Amniotic stem cell (primary cell): ENCODE data around the gene RBCK1.
A peak's percentile ranks its signal among the peaks of the same experiment; 100 is the strongest.
"Not testable (repeated sequence)": the region's sequence is repeated elsewhere in the genome, so short reads cannot be mapped to it uniquely, and the experiment has no call there.

Experiments
- DNase-seq: peaks from one replicate; lab custom pipeline; 2025; lab: John Stamatoyannopoulos, UW

RBCK1 gene

DNA sequence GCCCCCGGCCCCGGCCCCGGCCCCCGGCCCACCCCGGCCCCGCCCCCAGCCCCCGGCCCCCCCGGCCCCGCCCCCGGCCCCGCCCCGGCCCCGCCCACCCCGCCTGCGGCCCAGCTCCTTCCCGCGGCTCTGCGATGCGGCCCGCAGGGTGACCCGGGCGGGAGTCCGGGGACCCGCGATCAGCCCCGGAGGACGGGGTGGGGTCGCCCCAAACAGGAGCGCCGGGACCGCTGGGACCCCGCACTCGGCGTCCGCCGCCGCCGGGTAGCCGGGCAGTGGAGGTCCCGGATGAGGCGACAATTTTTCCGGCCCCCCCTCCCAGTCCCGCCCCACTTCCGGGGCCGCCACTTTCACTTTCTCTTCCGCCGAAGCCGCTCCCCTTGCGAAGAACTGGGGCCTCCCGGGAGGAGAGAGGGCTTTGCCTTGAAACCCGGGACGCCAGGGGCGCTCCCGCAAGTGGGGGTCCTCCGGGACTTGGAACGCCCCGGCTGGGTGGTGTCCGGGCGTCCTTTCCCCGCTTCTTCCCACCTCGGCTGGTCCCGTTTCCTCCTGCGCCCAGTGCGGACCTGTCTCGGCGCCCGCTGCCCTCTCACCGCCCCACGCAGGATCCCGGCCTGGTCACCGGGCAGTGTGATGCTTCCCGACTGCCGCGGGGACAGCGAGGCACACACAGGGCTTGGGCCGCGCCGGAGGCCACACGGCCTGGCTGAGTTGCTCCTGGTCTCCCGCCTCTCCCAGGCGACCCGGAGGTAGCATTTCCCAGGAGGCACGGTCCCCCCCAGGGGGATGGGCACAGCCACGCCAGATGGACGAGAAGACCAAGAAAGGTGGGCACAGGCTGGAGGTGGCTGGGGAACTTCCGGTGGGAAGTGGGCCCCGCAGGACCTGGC lies at the start of gene RBCK1:
Gene RBCK1 (plus strand): TSS at position 347 of the 890 bp plus-strand sequence. CDS start 459 bp downstream, at position 806.
- peak; percentile 55 for DNase-seq

- DNase-seq, result no peak
Observed at GRCh38 chr20:358891-359555, 49.1 kb upstream of the RBCK1 start.

DNA sequence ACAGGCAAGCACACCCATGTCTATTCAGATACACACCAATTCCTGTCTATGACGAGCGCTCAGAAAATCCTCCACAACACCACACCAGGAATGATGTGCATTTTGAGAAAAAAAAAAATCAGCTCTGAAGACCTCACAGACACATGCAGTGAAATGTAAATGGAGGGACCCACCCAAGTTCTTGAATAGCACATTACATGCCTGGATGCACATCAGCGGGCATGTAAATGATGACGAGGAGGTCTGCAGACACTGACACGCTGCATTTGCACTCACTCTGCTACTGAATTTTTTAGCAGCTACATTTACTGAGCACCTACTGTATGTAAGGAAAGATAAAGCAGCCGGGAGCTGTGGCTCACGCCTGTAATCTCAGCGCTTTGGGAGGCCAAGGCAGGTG lies 46.5 kb upstream of the RBCK1 start:
- DNase-seq, result no peak

GRCh38 chr20:362271-363254 lies 45.5 kb upstream of the RBCK1 start:
- no peak for DNase-seq

- no peak for DNase-seq
Observed at GRCh38 chr20:363319-364078, 44.6 kb upstream of the RBCK1 start.

GRCh38 chr20:364905-365794 lies 42.9 kb upstream of the RBCK1 start:
- no peak for DNase-seq

DNA sequence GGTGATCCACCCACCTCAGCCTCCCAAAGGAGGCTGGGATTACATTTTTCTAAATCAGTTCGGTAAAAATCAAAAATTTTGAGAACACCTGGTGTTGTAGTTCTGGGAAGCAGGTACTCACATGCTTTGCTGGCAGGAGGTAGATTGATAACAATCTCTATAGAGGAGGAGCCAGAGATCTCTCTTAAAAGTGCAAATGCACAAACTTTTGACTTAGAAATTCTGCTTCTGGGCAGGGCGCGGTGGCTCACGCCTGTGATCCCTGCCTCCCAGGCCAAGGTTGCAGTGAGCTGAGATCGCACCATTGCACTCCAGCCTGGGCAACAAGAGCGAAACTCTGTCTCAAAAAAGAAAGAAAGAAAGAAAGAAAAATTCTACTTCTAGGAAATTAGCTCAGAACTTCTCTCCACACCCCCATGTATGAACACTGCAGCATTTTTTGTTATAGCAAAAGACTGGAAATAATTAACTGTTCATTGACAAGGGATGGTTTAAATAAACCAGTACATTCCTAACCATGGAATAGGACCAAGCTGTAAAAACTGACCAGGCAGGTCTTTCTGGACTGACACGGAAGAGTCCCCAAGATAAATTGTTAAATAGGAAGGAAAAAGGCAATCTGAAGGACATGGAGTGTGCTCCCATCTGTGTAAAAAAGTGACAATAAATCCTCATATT lies 41.9 kb upstream of the RBCK1 start:
- no peak for DNase-seq

DNA sequence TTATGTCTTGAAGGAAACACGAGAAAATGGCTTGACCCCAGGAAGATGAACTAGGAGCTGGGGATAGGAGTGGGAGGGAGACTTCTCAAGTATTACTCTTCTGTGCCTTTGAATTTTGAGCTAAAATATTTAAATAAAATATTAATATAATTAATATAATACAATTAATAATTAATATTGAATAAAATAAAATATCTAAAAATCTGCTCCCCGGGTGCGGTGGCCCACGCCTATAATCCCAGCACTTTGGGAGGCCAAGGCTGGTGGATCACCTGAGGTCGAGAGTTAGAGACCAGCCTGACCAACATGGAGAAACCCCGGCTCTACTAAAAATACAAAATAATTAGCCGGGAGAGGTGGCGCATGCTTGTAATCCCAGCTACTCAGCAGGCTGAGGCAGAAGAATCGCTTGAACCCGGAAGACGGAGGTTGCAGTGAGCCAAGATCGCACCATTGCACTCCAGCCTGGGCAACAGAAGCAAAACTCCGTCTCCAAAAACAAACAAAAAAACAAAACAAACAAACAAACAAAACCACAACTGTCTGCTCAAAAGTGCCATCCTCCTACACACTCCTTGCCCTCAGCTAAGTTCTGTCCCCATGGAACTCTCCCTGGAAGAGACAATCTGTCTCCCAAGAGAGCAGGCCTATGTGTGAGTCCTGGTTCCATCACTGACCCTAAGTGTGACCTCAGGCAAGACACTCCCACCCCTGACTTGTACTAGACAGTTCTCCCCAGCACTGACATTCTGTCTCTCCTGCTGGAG lies 41.2 kb upstream of the RBCK1 start:
- no peak for DNase-seq

GRCh38 chr20:367486-367887 lies 40.6 kb upstream of the RBCK1 start:
- no peak for DNase-seq

DNA sequence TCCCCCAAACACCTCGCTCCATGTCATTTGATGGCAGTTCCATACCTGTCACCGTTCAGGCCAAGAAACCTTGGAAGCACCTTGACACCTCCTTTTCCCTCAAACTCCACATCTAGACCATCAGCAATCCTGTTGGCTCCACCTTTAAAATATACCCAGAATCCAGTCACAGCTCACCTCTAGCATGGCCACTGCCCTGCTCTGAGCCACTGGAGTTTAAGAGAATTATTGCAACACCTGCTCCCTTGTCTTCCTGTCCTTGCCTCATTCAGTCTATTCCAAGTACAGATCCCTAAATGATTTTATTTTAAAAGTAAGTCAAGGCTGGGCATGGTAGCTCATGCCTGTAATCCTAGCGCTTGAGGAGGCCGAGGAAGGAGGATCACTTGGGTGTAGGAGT lies 39.2 kb upstream of the RBCK1 start:
- DNase-seq, result no peak

GRCh38 chr20:370151-370600 lies 37.9 kb upstream of the RBCK1 start:
- no peak for DNase-seq

DNA sequence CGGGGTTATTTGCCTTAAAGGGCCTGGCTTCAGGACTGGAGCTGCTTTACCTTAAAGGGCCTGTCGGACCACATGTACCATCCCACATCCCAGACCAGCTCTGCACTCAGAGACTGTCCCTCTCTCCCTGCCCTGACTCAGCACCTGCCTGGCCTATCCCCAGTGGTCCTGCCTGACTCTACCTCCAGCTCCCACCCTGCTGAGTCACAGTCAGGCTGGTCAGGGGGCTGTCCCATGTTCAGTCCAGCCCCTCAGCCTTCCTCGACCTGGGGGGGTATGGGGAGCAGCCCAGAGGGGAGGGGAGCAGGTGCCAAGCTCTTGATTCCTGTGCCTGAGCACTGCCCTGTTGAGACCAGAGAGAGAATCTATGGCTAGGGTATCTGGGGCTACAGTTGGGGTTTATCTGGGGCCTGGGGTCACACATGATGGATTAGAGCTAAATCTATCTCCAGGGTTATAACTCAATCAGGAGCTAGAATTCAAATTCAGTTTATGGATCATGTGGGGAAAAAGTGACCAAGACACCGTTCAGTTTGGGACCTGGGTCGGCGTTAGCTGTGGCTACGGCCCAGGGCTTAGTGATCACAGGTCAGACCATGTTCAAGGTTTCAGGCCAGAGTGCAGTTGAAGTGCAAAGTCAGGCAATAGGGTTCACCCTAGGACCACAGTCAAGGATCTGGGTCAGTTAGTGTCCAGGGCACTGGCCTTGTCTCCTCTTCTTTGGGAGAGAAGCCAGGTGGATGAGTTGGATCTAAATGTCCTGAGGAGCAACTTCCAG lies 36.9 kb upstream of the RBCK1 start:
- no peak for DNase-seq

DNA sequence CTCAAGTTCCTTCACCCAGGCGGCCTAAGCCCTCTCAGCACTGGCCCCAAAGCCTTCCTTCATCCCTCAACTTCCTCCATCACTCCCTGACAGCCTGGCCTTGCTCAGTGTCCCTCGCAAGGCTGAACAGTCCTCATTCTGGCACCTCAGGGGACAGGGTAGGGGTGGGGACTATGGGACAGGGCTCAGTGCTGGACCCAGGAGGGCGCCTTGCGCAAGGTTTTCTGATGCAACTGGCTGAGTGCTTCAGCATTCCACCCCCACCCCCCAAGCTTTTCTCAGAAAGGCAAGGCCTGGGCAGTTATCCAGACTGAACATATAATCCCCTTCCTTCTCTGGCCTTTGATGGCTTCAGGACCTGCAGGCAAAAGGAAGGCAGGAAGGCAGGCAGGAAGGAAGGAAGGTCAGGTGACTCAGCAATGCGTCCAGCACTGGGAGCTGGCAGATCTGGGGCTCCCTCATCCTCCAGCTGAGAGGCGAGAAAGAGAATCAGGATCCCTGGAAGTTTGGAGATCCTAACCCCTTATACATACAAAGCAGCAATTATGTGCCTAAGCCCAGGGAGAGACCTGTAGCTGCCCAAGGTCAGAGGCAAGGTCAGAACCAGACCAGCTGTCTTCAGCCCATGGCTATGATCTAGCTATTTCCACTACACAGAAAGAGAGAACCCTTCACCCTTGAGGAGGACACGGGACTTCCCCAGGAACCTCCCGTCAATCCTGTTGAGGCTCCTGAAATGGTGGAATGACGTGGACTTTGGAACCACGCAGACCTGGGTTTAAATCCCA lies 36.1 kb upstream of the RBCK1 start:
- peak; percentile 45 for DNase-seq

DNA sequence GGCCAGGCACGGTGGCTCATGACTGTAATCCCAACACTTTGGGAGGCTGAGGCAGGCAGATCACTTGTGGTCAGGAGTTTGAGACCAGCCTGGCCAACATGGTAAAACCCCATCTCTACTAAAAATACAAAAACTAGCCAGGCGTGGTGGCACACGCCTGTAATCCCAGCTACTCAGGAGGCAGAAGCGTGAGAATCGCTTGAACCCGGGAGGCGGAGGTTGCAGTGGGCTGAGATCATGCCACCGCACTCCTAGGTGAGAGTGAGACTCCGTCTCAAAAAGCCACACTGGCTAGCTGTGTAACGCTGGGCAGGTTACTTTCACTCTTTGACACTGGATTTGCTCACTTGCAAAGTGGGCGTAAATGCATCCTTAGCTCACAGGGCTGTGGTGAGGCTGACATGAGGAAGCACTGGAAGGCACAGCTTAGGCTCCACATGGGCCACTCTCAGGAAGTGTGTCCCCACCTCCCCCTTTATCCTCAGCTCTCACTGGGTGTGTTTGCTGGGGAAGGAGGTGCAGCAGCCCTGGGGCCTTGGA lies 35.5 kb upstream of the RBCK1 start:
- DNase-seq, result not testable (repeated sequence)

DNA sequence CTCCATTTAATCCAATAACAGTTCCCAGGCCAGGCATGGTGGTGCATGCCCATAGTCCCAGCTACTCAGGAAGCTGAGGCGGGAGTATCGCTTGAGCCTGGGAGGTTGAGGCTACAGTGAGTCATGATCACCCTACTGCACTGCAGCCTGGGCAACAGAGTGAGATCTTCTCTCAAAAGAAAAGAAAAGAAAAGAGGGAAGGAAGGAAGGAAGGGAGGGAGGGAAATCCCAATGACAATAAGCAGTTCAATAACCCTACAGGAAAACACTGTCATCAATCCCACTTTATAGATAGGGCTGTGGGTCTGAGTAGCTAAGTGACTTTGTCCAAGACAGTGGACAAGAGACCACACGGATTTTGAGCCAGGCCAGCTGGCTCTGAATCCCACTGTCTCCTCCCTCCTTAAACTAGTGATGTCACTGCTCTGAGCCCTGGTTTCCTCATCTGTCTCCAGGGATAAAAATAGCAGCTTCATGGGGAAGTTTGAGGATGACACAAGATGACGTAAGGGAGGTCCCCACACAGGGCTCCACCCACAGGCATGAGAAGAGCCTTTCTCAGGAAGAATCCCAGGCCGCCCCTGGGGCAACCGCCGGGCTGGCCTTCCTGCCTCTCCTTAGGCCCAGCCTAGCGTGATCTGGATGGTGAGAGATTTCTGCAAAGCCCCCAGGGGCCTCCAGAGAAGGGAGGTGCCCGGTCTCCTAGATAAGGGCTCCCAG lies 34.8 kb upstream of the RBCK1 start:
- no peak for DNase-seq

DNA sequence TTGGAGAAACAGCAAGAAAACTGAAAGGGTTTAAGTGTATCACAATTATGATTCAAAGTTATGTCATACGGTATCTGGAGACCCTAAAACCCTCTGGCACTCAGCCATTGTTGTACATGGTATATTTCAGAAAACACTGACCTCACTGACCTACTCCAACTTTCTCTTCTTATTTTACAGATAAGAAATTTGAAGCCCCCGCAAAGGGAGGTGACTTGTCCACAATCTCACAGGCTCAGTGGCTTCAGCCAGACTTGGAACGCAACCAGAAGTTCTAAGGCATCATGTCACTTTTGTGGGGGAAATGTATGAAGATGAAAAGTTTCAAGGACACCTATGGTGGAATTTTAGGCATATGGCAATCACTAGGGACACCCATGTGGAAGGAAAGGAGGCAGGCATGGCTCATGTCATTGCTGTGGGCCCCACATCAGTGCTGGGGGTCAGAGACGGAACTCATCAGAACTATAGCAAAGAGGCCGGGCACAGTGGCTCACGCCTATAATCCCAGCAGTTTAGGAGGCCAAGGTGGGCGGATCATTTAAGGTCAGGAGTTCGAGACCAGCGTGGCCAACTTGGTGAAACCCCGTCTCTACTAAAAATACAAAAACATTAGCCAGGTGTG lies 32.7 kb upstream of the RBCK1 start:
- DNase-seq, result no peak
